H1 (cell line): Measurements from ENCODE around the gene MORC2. TPM values are rescaled to one million over a fixed set of nuclear protein-coding genes. Genes with fewer than 3 reads are reported as not detected.

Source experiments
- CTCF ChIA-PET: fragments of 300-600 bp; sonication (Branson Sonifier 250); formaldehyde crosslinking; loops from one replicate; lab custom pipeline; 2021; ENCODE audit not compliant: partially characterized antibody; lab: Charles Lee
- POLR2A ChIA-PET: fragments of 300-600 bp; sonication (Branson Sonifier 250); formaldehyde crosslinking; loops from one replicate; lab custom pipeline; 2021; ENCODE audit warnings: inconsistent platforms; ENCODE audit not compliant: partially characterized antibody; lab: Charles Lee
- DNase-seq, 2 experiments: peaks; one replicate each; pipeline versions ENCODE4 v3.0.0 to v3.0.0-alpha.2; 2010 to 2022; ENCODE audit warnings: low spot score in 2 of 2, low read depth in 1 of 2, mixed read lengths in 1 of 2
- FAIRE-seq: peaks from 2 replicates; lab custom pipeline; 2011; peaks lifted over from hg19 to GRCh38; lab: Jason Lieb, UNC
- H2AFZ ChIP-seq: 2 replicates; pipeline ENCODE4 v1.8.1; 2012; ENCODE audit warnings: low read length, inconsistent platforms
- H2AK5ac ChIP-seq: 2 replicates; pipeline ENCODE4 v1.6.1; 2013; ENCODE audit warnings: low read depth, low read length
- H2BK120ac ChIP-seq: replicated peaks from 2 replicates; pipeline ENCODE3; 2013; ENCODE audit warnings: low read depth, low read length, inconsistent platforms
- H2BK12ac ChIP-seq: 2 replicates; pipeline ENCODE4 v1.6.1; 2013; ENCODE audit warnings: low read depth, low read length
- H2BK15ac ChIP-seq: 2 replicates; pipeline ENCODE4 v1.6.1; 2013; ENCODE audit warnings: low read length
- H2BK20ac ChIP-seq: 2 replicates; pipeline ENCODE4 v1.6.1; 2013; ENCODE audit warnings: low read length
- H2BK5ac ChIP-seq: 2 replicates; pipeline ENCODE4 v1.6.1; 2013; ENCODE audit warnings: low read depth, low read length
- H3K14ac ChIP-seq: 2 replicates; pipeline ENCODE4 v1.6.1; 2013; ENCODE audit warnings: inconsistent platforms; ENCODE audit not compliant: insufficient read length
- H3K18ac ChIP-seq: 2 replicates; pipeline ENCODE4 v1.6.1; 2013; ENCODE audit warnings: low read length; ENCODE audit errors: extremely low read depth
- H3K23ac ChIP-seq: 2 replicates; pipeline ENCODE4 v1.6.1; 2013; ENCODE audit warnings: inconsistent platforms; ENCODE audit not compliant: insufficient read length
- H3K23me2 ChIP-seq: 2 replicates; pipeline ENCODE4 v1.6.1; 2013; ENCODE audit warnings: low read depth, low read length
- H3K27ac ChIP-seq: 2 replicates; pipeline ENCODE4 v1.6.1; 2011; ENCODE audit warnings: low read depth, low read length, inconsistent platforms
- H3K27me3 ChIP-seq, 4 experiments: replicated peaks in 1 of 4; 1 replicate in 1 of 4; 2 replicates in 3 of 4; pipeline versions ENCODE4 v1.6.1 to v1.8.1; 2011 to 2013; ENCODE audit warnings: low read length in 3 of 4, mild to moderate bottlenecking in 3 of 4, inconsistent platforms in 2 of 4, mixed read lengths in 2 of 4, moderate library complexity in 1 of 4; ENCODE audit not compliant: control insufficient read depth in 3 of 4, insufficient read depth in 3 of 4; ENCODE audit errors: extremely low read depth in 1 of 4
- H3K36me3 ChIP-seq, 4 experiments: 2 replicates each; pipeline versions ENCODE4 v1.6.1 to v1.8.1; 2011 to 2013; ENCODE audit warnings: mild to moderate bottlenecking in 4 of 4, low read length in 3 of 4, moderate library complexity in 2 of 4, control low read depth in 1 of 4, inconsistent platforms in 1 of 4; ENCODE audit not compliant: insufficient read depth in 4 of 4, control insufficient read depth in 2 of 4
- H3K4ac ChIP-seq: replicated peaks from 2 replicates; pipeline ENCODE3; 2013; ENCODE audit warnings: low read length, low read depth, mixed read lengths, inconsistent platforms; ENCODE audit not compliant: insufficient read length
- H3K4me1 ChIP-seq, 4 experiments: replicated peaks in 1 of 4; 1 replicate in 1 of 4; 2 replicates in 3 of 4; pipeline versions ENCODE4 v1.6.1 to v1.8.1; 2011 to 2013; ENCODE audit warnings: low read length in 3 of 4, inconsistent platforms in 2 of 4, mixed read lengths in 1 of 4; ENCODE audit not compliant: insufficient read depth in 4 of 4, control insufficient read depth in 3 of 4
- H3K4me2 ChIP-seq, 2 experiments: 2 replicates each; pipeline versions ENCODE4 v1.6.1 to v1.8.1; 2011 to 2013; ENCODE audit warnings: low read depth in 2 of 2, low read length in 2 of 2, control low read depth in 1 of 2, inconsistent platforms in 1 of 2, mild to moderate bottlenecking in 1 of 2; ENCODE audit not compliant: insufficient read depth in 1 of 2
- H3K4me3 ChIP-seq, 4 experiments: fragments of 200-600, 300-600 bp in 1 of 4; sonication (generic), shearing (Covaris generic), sonication (Bioruptor Twin) in 1 of 4; 2 replicates each; pipeline versions ENCODE4 v1.5.1 to v1.8.1; 2011 to 2016; ENCODE audit warnings: low read length in 4 of 4, low read depth in 3 of 4, control low read depth in 2 of 4, inconsistent platforms in 2 of 4, mild to moderate bottlenecking in 2 of 4, mixed read lengths in 1 of 4, moderate library complexity in 1 of 4; ENCODE audit not compliant: insufficient read depth in 2 of 4; ENCODE audit errors: extremely low read depth in 1 of 4
- H3K56ac ChIP-seq: replicated peaks from 2 replicates; pipeline ENCODE3; 2013; ENCODE audit warnings: low read depth, mild to moderate bottlenecking, mixed read lengths, low read length, inconsistent platforms; ENCODE audit not compliant: insufficient read length
- H3K79me1 ChIP-seq: 2 replicates; pipeline ENCODE4 v1.6.1; 2013; ENCODE audit warnings: low read depth, low read length, control low read depth
- H3K79me2 ChIP-seq, 2 experiments: 2 replicates each; pipeline versions ENCODE4 v1.6.1 to v1.8.1; 2012 to 2013; ENCODE audit warnings: low read length in 2 of 2, mild to moderate bottlenecking in 2 of 2, inconsistent platforms in 1 of 2; ENCODE audit not compliant: insufficient read depth in 2 of 2, control insufficient read depth in 1 of 2
- H3K9ac ChIP-seq, 4 experiments: replicated peaks in 1 of 4; 1 replicate in 1 of 4; 2 replicates in 3 of 4; pipeline versions ENCODE4 v1.6.1 to v1.8.1; 2011 to 2013; ENCODE audit warnings: low read depth in 3 of 4, low read length in 3 of 4, control low read depth in 2 of 4, mild to moderate bottlenecking in 2 of 4, moderate library complexity in 2 of 4, inconsistent platforms in 1 of 4; ENCODE audit errors: extremely low read depth in 1 of 4
- H3K9me3 ChIP-seq, 2 experiments: 2 replicates each; pipeline versions ENCODE4 v1.6.1 to v1.8.1; 2012 to 2013; ENCODE audit warnings: mild to moderate bottlenecking in 2 of 2, moderate library complexity in 2 of 2, control low read depth in 1 of 2, inconsistent platforms in 1 of 2, low read depth in 1 of 2, low read length in 1 of 2, mixed read lengths in 1 of 2; ENCODE audit not compliant: insufficient read depth in 2 of 2
- H4K20me1 ChIP-seq, 2 experiments: replicated peaks in 1 of 2; 2 replicates each; pipeline versions ENCODE3 to v1.8.1; 2011 to 2013; ENCODE audit warnings: inconsistent platforms in 2 of 2, low read length in 2 of 2, mild to moderate bottlenecking in 1 of 2; ENCODE audit not compliant: insufficient read depth in 2 of 2, control insufficient read depth in 1 of 2
- H4K5ac ChIP-seq: 2 replicates; pipeline ENCODE4 v1.6.1; 2013; ENCODE audit warnings: low read length, low read depth, mixed read lengths, inconsistent platforms; ENCODE audit not compliant: insufficient read length
- H4K8ac ChIP-seq: 2 replicates; pipeline ENCODE4 v1.8.0; 2013; ENCODE audit warnings: mild to moderate bottlenecking, moderate library complexity, low read length, inconsistent platforms; ENCODE audit not compliant: insufficient read depth; ENCODE audit errors: extremely low read depth
- H4K91ac ChIP-seq: replicated peaks from 2 replicates; pipeline ENCODE3; 2013; ENCODE audit warnings: low read length, mixed read lengths, inconsistent platforms; ENCODE audit not compliant: insufficient read length
- FOSL1 ChIP-seq: IDR thresholded peaks from 2 replicates; pipeline ENCODE4 v1.6.1; 2011; ENCODE audit warnings: mild to moderate bottlenecking, low read depth, low read length, moderate library complexity; ENCODE audit not compliant: insufficient read depth
- WGBS, 2 experiments: shearing (Covaris generic) in 1 of 2; methylation state at CpG; one replicate each; pipeline versions ENCODE4 v1.1.6 to v1.1.7; 2013 to 2015; ENCODE audit warnings: low lambda C conversion rate in 2 of 2, mixed read lengths in 2 of 2, inconsistent platforms in 1 of 2, low coverage in 1 of 2, missing lambda C conversion rate in 1 of 2; ENCODE audit not compliant: insufficient replicate concordance in 2 of 2, insufficient coverage in 1 of 2, insufficient read length in 1 of 2; ENCODE audit errors: extremely low coverage in 1 of 2, missing lambda C conversion rate in 1 of 2; 5-methylcytosine and 5-hydroxymethylcytosine counted together
- polyA plus RNA-seq, 7 experiments: library from polyadenylated mRNA; depleted of rRNA in 3 of 7; stranded (reverse) in 5 of 7; unstranded in 2 of 7; fragments of >200 nt in 5 of 7; fragments of 200-250 nt in 2 of 7; gene quantifications; 1 replicate in 5 of 7; 2 replicates in 1 of 7; 4 replicates in 1 of 7; pipeline versions ENCODE4 v1.2.1 to v1.2.3, GENCODE V29; 2011 to 2013; ENCODE audit warnings: missing spikeins in 2 of 7, mixed read lengths in 2 of 7
- total RNA-seq: library from RNA; stranded (reverse); fragmentation: NEBNext Ultra II Directional; extraction: Animal tissue kit (Norgen Biotek cat#: 25700); gene quantifications from 2 replicates; pipeline ENCODE4 v1.2.1, GENCODE V29; 2021
- TF ChIP-seq, protein P1 (sequence below): IDR thresholded peaks from 2 replicates; pipeline ENCODE4 v1.6.1; 2011; ENCODE audit warnings: low read length, improper control_type of control experiment

Gene MORC2
- total and polyA plus RNA-seq, 2 of the 8 experiments (the other 6 are each of a cell fraction or from before 2014, with no cell fraction given): 15.4 to 68.0 TPM

DNA sequence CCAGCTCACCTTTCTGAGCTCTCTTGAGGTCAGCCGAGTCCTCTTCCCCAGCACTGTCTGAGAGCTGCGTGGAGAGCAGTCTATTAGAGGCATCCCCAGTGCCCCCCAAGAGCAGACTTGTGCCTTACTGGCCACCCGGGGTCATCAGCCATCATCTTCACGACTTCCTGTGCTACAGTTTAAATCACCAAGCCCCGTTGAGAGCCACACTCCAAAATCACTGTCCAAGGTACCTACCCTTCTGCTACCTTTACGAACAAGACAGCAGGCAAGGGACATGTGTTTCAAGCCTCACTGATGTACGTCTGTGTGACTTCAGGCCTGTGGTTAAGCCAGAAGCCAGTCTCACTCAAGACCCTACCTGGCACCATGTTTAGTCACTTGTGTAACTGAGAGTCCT lies 35.1 kb downstream of the MORC2 start:
- Histone ChIP-seq H3K4me3 (no peak overlapping the region), H2BK120ac (no peak overlapping the region), H3K4me1 (no peaks in the 10 kb centered on the region), H3K79me2 (no peaks in the 10 kb centered on the region), H2BK15ac (no peak overlapping the region), H3K23me2 (no peaks in the 10 kb centered on the region), H3K4me2 (no peak overlapping the region), H3K18ac (no peak overlapping the region), H2AK5ac (no peak overlapping the region), H3K9ac (no peak overlapping the region), H4K8ac (no peak overlapping the region; the same call in 1 of the 2 replicates), H3K56ac (no peak overlapping the region), H3K23ac (no peak overlapping the region), H3K27me3 (no peaks in the 10 kb centered on the region), H2AFZ (no peak overlapping the region), H4K91ac (no peak overlapping the region), H3K79me1 (peaks cover 4% of the 10 kb centered on the region; the same call in 1 of the 2 replicates), H4K5ac (no peak overlapping the region), H3K14ac (no peak overlapping the region), H3K36me3 (peaks cover 66 to 97% (median 90%) of the 10 kb centered on the region in 4 experiments), H2BK20ac (no peak overlapping the region), H3K4ac (no peak overlapping the region), H4K20me1 (peaks cover 4 to 25% of the 10 kb centered on the region in 2 experiments), H2BK5ac (no peak overlapping the region), H3K9me3 (no peaks in the 10 kb centered on the region), H2BK12ac (no peak overlapping the region), H3K27ac (no peak overlapping the region)
- 92% methylated on average over 7 of the region's 7 CpGs; no CpG with 5 or more reads in 1 of the 2 experiments for WGBS, 2 experiments
- no peak for DNase-seq
- ChIA-PET CTCF (interaction anchor here (1.3 to 1.4 kb wide), 2 partner anchors 12 to 18 kb away, joined by 3 to 4 read pairs; no protein-coding TSS in a partner anchor), POLR2A (interaction anchor here (0.6 to 1.4 kb wide), 3 partner anchors 10 to 18 kb away, joined by 3 to 6 read pairs (median 3); no protein-coding TSS in a partner anchor)
- TF ChIP-seq FOSL1: no peak
- TF ChIP-seq, protein P1, sequence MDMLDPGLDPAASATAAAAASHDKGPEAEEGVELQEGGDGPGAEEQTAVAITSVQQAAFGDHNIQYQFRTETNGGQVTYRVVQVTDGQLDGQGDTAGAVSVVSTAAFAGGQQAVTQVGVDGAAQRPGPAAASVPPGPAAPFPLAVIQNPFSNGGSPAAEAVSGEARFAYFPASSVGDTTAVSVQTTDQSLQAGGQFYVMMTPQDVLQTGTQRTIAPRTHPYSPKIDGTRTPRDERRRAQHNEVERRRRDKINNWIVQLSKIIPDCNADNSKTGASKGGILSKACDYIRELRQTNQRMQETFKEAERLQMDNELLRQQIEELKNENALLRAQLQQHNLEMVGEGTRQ: no peak
- no peak for FAIRE-seq
